Measurements from ENCODE around the gene ZNF850. TPM values are rescaled to one million over a fixed set of nuclear protein-coding genes. Genes with fewer than 3 reads are reported as not detected.
"Not testable (repeated sequence)": the region's sequence is repeated elsewhere in the genome, so short reads cannot be mapped to it uniquely, and the experiment has no call there.

The ZNF850 gene
- total RNA-seq, result 1.7 and 5.1 TPM in 2 replicates

DNA sequence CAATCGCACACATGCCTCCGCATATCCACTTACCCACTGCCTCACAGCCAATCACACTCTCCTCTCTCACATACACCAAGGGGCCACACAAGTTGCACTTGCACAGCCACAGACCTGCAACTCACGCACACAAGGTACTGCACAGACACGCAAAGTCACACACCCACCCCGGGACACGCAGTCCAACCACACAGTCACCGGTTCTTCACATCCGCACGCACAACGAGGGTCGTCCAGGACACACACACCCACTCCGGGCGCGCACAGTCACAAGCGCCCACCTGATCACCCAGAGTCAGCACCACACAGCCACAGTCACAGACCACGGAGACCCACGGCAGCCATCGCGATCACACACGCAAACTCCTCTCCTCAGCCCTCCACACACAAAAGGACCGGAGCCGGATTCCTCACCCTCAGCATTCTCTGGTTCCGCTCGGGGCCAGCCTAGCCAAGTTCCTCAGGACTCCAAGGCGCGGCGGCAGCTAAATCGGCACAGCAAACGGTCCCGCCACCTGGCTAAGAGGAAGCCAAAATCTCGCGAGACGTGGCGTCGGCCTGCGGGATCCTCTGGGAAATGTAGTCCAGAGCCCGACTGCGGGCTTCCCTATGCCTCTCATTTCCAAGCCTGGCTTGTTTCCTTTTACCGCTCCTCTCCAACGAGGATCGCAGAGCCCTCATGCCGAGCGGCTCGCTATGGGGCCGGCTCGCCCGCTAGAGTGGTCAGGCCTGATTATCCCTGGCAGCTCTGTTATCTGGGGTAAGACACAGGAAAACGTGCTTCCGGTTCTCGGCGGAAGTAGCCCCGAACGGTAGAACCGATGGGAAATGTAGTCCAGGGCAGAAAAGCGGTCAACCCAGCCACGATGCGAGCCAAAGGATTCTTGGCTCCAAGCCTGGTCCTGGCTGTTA lies at the start of gene ZNF850:
Gene ZNF850 (minus strand): TSS at position 497 of the 912 bp plus-strand sequence. CDS start 10,201 bp downstream, outside the sequence.
- DNase-seq (ENCODE audit: low read depth in 2 of 2), result peak; percentile 91 to 96

DNA sequence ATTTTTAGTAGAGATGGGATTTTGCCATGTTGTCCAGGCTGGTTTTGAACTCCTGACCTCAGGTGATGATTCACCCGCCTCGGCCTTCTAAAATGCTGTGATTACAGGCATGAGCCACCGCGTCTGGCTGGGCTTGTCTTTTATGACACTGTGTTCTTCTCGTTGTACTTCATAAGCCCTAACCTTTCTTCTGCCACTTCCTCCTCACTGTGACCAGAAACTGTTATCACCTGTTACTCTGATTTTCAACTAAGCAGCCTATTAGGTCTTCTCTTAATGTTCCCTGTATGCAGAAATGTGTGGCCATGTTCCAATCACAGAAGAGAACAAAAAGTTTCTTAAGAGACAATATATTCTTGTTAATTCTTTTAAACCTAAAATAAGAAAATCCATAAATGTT lies 49.2 kb upstream of the ZNF850 start:
- no peak for DNase-seq (ENCODE audit: low read depth in 2 of 2)

DNA sequence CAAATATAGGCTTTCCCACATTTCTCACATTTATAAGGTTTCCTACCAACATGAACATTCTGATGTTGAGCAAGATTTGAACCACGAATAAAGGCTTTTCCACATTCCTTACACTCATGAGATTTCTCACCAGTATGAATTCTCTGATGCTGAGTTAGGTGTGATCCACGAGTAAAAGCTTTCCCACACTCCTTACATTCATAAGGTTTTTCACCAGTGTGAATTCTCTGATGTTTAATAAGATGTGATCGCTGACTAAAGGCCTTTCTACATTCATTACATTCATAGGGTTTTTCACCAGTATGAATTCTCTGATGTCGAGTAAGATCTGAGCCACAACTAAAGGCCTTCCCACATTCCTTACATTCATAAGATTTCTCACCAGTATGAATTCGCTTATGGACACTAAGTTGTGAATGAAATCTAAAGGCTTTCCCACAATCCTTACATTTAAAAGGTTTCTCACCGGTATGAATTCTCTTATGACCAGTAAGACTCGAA lies 46.6 kb upstream of the ZNF850 start:
- DNase-seq (ENCODE audit: low read depth in 2 of 2), result peak in 1 of 2 donors; percentile 1

DNA sequence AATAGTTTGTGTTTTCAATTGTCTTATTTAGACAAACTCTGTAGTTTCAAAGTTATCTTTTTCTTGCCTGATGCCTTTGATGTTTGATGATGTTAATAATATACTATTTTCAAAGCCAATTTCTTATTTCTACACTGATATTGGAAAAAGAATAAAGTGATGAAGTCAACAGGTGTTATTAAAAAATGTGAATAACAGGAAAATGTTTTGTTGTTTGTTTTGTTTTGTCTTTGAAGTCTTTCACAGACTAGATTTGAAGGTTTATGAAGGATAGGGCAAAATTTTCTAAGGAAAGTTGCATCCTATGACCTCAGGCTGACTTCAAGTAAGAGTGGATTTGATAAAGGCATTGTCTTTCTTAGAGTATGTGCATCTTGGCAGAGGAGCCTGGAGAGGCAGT lies 34.4 kb upstream of the ZNF850 start:
- no peak for DNase-seq (ENCODE audit: low read depth in 2 of 2)

DNA sequence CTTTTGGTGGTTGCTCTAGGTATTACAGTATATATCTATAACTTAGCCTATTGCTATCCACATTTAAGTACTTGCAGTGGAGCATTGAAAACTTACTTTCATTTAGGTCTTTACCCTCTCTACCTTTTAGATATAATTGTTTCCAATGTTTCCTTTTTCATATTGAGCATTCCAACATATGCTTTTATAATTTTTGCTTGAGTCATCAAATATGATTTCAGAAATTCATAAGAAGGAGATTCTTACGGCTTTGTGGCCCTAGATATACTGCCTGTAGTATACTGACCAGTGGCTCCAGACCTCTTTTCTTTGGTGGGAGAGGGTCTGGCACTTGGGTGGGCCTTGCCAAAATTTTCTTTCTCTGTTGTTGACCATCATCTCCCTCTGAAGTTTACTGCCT lies 32.8 kb upstream of the ZNF850 start:
- DNase-seq (ENCODE audit: low read depth in 2 of 2), result no peak

DNA sequence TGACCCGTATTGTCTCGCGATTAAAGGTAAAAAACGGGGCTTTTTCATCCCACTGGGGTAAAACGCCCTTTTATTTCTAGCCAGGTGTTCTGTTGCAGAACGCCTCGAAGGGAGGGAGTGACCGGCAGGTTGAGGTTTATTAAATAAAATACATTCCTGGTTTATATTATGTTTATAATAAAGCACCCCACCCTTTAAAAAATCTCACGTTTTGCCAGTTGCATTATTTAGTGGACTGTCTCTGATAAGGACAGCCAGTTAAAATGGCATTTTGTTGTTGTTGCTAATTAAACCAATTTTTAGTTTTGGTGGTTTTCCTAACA lies 25.1 kb upstream of the ZNF850 start:
- DNase-seq (ENCODE audit: low read depth in 2 of 2), result no peak

DNA sequence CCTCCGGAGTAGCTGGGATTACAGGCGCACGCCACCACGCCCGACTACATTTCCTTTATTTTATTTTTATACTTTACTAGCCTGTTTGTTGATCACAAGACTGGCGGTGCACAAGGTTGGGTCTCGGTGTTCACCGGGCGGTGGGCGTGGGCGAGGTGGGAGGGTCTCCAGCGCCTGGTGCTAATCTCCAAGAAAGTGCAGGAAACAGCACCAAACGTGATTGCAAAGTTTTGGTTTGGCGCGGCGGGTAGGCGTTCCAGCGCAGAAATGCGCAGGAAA lies 24.0 kb upstream of the ZNF850 start:
- DNase-seq (ENCODE audit: low read depth in 2 of 2), result no peak

DNA sequence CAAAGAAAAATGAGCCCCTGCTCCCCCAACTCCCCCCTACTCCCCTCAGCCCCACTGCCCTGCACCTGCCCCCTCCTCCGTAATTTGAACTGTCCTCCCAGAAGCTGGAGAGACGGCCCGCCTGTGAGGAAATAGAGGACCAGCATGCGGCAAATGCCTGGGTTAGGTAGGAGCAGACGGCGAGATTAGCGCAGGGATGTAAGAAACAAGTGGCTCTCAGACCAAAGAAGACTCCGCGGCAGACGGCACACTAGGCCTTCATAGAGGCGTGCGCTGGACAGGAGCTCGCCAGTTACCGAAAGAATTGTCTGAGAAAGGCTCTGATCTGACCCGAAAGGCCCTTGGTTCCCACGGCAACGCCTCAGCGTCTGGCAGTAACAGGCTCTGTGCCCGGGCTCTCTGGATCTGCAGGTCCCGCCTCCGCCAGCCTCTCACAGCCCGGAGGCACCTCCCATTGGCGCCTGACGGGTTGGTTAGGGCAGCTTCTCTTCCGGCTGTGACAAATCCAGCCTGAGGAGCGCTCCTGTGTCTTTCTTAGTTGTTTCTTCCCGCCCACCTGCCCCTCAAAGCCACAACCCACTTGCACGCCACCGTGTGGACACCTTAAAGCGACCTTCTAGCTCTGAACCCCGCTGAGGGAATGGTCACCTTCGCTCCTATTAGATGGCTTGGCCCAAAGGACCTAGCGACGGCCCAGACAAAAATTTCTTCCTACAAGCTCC lies 19.0 kb upstream of the ZNF850 start:
- DNase-seq (ENCODE audit: low read depth in 2 of 2), result peak in 1 of 2 donors; percentile 37

DNA sequence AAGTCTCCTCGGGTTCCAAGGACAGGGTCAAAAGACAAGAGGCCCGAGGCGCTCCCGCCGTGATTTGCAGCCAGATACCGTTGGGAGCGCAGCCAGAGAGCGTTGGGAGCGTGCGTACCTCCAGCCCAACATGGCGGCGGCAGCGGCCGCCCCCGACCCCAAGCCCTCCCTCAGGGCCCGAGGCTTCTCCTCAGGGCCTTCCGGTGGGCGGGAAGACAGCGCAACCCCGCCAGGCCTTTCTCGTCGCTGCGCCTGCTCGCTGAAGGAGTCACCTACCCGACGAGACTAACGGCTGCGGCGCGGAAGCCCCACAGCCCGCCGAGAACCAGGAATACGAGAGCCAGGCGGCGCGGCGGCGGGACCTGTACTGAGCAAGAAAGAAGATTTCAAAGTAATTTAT lies 3.2 kb upstream of the ZNF850 start:
- peak in 1 of 2 donors; percentile 50 for DNase-seq (ENCODE audit: low read depth in 2 of 2)

DNA sequence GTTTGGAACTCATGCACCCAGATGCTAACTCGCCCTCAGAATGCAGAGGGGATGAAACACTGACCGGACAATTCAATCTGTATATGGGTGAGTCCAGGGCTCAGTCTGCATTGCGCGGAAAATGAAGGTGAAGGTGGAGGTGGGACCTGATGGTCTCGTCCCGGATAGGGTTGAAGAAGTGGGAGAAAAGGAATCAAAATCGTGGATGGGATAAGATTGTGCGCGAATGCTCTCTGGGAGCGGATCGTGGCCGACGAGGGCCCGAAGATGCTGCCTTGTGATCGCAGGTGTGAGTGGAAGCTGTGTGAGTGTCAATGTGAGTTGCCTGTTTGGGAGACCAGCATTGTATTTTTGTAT lies 594 bp upstream of the ZNF850 start:
- DNase-seq (ENCODE audit: low read depth in 2 of 2), result no peak

DNA sequence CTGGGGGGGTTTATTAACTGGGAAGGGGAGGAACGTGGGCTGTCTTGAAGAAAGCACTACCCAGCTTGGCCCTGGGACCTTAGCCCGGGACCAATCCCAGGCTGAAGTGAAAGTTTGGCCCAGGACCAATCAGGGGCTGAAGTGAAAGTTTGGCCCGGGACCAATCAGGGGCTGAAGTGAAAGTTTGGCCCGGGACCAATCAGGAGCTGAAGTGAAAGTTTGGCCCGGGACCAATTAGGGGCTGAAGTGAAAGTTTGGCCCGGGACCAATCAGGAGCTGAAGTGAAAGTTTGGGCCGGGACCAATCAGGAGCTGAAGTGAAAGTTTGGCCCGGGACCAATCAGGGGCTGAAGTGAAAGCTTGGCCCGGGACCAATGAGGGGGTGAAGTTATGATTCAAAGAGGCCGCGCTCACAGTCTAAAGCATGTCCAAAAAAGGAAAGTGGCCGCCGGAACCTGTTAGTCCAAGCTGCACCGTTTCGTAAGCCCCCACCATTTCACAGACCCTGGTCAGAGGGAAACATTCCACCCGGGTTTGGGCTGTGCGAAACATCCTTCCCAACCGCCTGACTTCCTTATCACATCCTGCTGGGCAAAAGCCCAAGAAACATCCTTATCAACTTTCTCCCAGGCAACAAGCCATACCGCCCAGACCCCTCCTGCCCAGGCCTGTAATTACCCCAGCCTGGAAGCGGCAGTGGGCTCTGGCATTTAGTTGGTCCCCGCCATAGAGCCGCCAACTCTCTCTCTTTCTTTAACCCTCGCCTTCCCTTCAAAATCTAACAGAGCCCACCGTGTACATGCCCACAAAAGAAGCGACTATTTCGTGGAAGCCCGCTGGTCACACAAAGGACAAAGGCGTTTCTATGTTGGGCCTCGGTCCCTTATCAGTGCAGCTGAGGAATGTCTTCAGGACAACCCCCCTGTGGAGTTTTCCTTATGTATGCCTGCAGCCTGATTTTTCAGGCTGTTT lies 1.1 kb downstream of the ZNF850 start:
- peak; percentile 95 to 98 for DNase-seq (ENCODE audit: low read depth in 2 of 2)

DNA sequence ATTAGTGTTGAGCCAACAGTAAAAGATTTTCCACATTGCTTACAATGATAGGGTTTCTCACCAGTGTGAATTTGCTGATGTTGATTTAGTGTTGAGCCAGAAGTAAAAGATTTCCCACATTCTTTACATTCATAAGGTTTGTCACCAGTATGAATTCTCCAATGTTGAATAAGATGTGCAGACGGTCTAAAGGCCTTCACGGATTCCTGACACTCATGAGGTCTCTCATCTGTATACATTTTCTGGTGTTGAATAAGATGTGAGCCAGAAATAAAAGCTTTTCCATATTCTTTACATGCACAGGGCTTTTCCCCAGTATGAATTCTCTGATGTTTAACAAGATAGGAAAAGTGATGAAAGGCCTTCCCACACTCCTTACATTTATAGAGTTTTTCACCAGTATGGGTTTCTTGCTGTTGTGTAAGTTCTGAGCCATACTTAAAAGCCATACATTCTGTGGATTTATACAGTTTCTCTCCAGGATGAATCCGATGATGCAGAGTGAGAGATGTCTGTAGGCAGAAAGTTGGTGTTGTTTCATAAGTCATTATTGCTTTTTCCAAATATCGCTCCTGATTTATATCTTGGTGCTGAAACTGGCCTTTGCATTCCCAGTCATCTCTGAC lies 22.4 kb downstream of the ZNF850 start:
- no peak for DNase-seq (ENCODE audit: low read depth in 2 of 2)

DNA sequence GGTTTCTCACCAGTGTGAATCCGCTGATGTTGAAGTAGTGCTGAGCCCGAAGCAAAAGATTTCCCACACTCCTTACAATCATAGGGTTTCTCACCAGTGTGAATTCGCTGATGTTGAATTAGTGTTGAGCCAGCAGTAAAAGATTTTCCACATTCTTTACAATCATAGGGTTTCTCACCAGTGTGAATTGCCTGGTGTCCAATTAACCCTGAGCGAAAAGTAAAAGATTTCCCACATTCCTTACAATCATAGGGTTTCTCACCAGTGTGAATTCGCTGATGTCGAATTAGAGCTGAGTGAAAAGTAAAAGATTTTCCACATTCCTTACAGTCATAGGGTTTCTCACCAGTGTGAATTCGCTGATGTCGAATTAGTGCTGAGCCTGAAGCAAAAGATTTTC lies 23.0 kb downstream of the ZNF850 start:
- not testable (repeated sequence) for DNase-seq (ENCODE audit: low read depth in 2 of 2)

DNA sequence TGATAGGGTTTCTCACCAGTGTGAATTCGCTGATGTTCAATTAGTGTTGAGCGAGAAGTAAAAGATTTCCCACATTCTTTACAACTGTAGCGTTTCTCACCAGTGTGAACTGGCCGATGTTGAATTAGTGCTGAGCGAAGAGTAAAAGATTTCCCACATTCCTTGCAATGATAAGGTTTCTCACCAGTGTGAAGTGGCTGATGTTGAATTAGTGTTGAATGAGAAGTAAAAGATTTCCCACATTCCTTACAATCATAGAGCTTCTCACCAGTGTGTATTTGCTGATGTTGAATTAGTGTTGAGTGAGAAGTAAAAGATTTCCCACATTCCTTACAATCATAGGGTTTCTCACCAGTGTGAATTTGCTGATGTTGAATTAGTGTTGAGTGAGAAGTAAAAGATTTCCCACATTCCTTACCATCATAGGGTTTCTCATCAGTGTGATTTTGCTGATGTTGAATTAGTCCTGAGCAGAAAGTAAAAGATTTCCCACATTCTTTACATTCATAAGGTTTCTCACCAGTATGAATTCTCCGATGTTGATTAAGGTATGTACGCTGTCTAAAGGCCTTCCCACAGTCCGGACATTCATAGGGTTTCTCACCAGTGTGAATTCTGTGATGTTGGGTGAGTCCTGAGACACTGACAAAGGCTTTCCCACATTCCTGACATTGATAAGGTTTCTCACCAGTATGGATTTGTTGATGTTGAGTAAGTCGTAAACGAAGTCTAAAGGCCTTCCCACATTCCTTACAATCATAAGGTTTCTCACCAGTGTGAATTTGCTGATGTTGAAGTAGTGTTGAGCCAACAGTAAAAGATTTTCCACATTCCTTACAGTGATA lies 24.0 kb downstream of the ZNF850 start:
- DNase-seq (ENCODE audit: low read depth in 2 of 2), result no peak

DNA sequence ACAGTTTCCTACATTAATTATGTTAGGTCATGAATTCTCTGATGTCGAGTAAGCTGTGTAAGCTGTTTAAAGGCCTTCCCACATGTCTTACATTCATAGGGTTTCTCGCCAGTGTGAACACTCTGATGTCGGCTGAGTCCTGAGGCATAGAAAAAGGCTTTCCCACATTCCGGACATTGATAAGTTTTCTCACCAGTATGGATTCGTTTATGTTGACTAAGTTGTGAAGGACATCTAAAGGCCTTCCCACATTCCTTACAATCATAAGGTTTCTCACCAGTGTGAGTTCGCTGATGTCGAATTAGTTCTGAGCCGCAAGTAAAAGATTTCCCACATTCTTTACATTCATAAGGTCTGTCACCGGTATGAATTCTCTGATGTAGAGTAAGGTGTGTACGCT lies 24.9 kb downstream of the ZNF850 start:
- DNase-seq (ENCODE audit: low read depth in 2 of 2), result no peak

DNA sequence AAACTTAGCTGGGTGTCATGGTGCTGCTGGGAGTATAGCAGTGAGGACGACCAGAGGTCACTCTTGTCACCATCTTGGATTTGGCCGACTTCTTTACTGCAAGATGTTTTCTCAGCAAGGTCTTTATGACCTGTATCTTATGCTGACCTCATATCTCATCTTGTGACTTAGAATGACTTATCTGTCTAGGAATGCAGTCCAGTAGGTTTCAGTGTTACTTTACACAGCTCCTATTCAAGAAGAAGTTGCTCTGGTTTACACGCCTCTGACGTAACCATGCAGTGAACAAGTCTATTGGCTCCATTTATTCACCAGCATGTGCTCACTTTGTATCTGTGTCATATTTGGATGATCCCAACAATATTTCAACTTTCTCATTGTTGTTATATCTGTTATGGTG lies 26.7 kb downstream of the ZNF850 start:
- no peak for DNase-seq (ENCODE audit: low read depth in 2 of 2)

DNA sequence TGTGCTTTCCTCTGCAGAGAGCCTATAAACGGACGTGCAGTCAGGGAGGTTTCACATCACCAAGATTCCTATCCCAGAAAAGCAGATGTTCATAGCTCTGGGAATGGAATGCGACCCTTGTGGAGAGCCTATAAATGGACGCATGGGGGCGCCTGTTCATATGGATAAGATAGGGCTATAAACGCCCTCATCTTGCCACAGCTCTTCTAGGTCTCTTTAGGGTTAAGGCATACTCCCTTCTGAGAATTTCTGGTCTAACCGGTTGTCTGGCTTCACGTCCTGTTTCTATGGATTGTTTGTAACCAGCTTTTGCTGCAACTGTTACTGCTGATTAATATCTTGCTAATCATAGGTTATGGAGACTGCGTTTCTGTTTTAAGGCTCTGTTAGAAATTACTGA lies 36.4 kb downstream of the ZNF850 start:
- DNase-seq (ENCODE audit: low read depth in 2 of 2), result not testable (repeated sequence)

DNA sequence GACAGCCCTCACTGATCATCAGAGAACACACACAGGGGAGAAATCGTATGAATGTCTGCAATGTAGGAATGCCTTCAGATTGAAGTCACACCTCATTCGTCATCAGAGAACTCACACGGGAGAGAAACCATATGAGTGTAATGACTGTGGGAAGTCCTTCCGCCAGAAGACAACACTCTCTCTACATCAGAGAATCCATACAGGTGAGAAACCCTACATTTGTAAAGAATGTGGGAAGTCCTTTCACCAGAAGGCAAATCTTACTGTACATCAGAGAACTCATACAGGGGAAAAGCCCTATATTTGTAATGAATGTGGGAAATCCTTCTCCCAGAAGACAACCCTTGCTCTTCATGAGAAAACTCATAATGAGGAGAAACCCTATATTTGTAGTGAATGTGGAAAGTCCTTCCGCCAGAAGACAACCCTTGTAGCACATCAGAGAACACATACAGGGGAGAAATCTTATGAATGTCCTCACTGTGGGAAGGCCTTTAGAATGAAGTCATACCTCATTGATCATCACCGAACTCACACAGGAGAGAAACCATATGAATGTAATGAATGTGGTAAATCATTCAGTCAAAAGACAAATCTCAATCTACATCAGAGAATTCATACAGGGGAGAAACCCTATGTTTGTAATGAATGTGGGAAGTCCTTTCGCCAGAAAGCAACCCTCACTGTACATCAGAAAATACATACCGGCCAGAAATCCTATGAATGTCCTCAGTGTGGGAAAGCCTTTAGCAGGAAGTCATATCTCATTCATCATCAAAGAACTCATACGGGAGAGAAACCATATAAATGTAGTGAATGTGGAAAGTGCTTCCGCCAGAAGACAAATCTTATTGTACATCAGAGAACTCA lies 52.7 kb downstream of the ZNF850 start:
- DNase-seq (ENCODE audit: low read depth in 2 of 2), result no peak

DNA sequence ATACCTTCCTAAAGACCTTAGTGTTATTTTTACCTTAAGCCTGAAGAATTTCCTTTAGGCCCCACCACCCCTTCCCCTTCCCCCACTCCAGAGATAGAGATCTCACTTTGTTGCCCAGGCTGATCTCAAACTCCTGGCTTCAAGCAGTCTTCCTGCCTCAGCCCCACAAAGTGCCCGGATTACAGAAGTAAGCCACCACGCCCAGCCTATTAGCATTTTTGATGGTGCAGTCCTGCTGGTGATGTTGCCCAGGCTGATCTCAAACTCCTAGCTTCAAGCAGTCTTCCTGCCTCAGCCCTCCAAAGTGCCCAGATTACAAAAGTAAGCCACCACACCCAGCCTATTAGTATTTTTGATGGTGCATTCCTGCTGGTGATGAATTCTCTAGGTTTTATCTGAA lies 63.2 kb downstream of the ZNF850 start:
- DNase-seq (ENCODE audit: low read depth in 2 of 2), result no peak

All from dermis microvascular lymphatic vessel endothelial cell (primary cell).